Caco-2 (cell line): Measurements from ENCODE around the gene SNX30. TPM values are rescaled to one million over a fixed set of nuclear protein-coding genes. Genes with fewer than 3 reads are reported as not detected.

Experiments
- BruUV-seq: library from RNA; stranded (reverse); fragments of 400-500 nt; replicated peaks from 2 replicates; lab custom pipeline; 2021; lab: Mats Ljungman, UMichigan
- CTCF ChIA-PET: fragments of 300-600 bp; sonication (Branson Sonifier 250); formaldehyde crosslinking; loops from one replicate; lab custom pipeline; 2022; ENCODE audit warnings: antibody characterized with exemption; lab: Charles Lee
- POLR2A ChIA-PET: fragments of 300-600 bp; sonication (Branson Sonifier 250); formaldehyde crosslinking; loops from one replicate; lab custom pipeline; 2022; ENCODE audit warnings: antibody characterized with exemption; lab: Charles Lee
- DNase-seq, 2 experiments: peaks; one replicate each; pipeline versions ENCODE4 v3.0.0 to v3.0.0-alpha.2; 2020 to 2022
- H3K27me3 ChIP-seq: replicated peaks from 2 replicates; pipeline ENCODE4 v1.6.0; 2011; ENCODE audit warnings: low read length; ENCODE audit not compliant: control insufficient read depth, insufficient read depth
- H3K36me3 ChIP-seq: 2 replicates; pipeline ENCODE4 v1.5.1; 2011; ENCODE audit warnings: low read length; ENCODE audit not compliant: control insufficient read depth, insufficient read depth
- H3K4me1 ChIP-seq: fragments of 250-450 bp; sonication (Bioruptor Pico); 2 replicates; pipeline ENCODE4 v1.5.1; 2020; ENCODE audit warnings: mild to moderate bottlenecking
- H3K4me3 ChIP-seq: 2 replicates; pipeline ENCODE4 v1.5.1; 2011; ENCODE audit warnings: low read depth, mild to moderate bottlenecking, control low read depth, low read length
- H3K9me3 ChIP-seq: fragments of 250-450 bp; sonication (Bioruptor Pico); 2 replicates; pipeline ENCODE4 v1.5.1; 2020; ENCODE audit warnings: mild to moderate bottlenecking, moderate library complexity
- H3K27ac Mint-ChIP-seq: one replicate; pipeline ENCODE4 v1.8.0; 2022; ENCODE audit warnings: mixed read lengths; ENCODE audit not compliant: unreplicated experiment
- H3K27me3 Mint-ChIP-seq: one replicate; pipeline ENCODE4 v1.8.0; 2022; ENCODE audit warnings: mixed read lengths; ENCODE audit not compliant: insufficient read depth, unreplicated experiment
- H3K36me3 Mint-ChIP-seq: one replicate; pipeline ENCODE4 v1.8.0; 2022; ENCODE audit warnings: mild to moderate bottlenecking, mixed read lengths; ENCODE audit not compliant: insufficient read depth, unreplicated experiment
- H3K4me1 Mint-ChIP-seq: one replicate; pipeline ENCODE4 v1.8.0; 2022; ENCODE audit warnings: low read depth, mixed read lengths; ENCODE audit not compliant: unreplicated experiment
- H3K4me3 Mint-ChIP-seq: one replicate; pipeline ENCODE4 v1.8.0; 2022; ENCODE audit warnings: mild to moderate bottlenecking, moderate library complexity, mixed read lengths; ENCODE audit not compliant: unreplicated experiment
- H3K9me3 Mint-ChIP-seq: one replicate; pipeline ENCODE4 v1.8.0; 2022; ENCODE audit warnings: mixed read lengths; ENCODE audit not compliant: unreplicated experiment
- intact Hi-C: fragments of 100-400 bp; cut with micrococcal nuclease; formaldehyde crosslinking; loops from one replicate; pipeline ENCODE4 v1.10.0; 2022; ENCODE audit not compliant: unreplicated experiment
- total RNA-seq: library from RNA; stranded (reverse); gene quantifications from 2 replicates; pipeline ENCODE4 v1.2.3, GENCODE V29; 2022
- TF ChIP-seq, protein P1 (sequence below), 2 experiments: fragments of 200-600 bp in 1 of 2; IDR thresholded peaks; 1 replicate in 1 of 2; 2 replicates in 1 of 2; pipeline versions ENCODE4 v1.5.1 to v1.8.0; 2011 to 2022; ENCODE audit warnings: antibody characterized with exemption in 1 of 2, control low read depth in 1 of 2, inconsistent platforms in 1 of 2, low read depth in 1 of 2, low read length in 1 of 2, mild to moderate bottlenecking in 1 of 2, moderate library complexity in 1 of 2; ENCODE audit not compliant: insufficient read depth in 1 of 2, severe bottlenecking in 1 of 2, unreplicated experiment in 1 of 2

SNX30 gene
- total RNA-seq, 1 experiment from 2014 or later = 21.8 TPM

DNA sequence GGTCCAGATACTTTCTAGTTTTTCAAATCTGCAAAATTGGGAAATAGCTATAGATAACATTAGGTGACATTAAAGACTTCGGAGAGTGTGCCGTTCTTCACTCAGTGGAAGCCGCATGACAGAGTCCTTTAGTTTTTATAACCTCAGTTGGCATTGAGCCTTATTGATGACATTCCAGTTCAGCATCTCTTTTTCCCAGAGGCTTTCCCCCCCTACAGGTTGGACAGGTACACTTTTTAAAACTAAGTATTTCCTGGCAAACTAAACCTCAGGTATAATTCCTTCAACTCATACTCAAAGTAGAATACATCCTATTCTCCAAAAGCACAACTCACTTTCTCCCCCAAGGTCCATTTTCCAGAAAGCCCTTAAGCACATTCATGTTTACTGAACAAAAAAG lies 81.4 kb downstream of the SNX30 start:
- Histone ChIP-seq H3K27me3 (no peaks in the 10 kb centered on the region), H3K4me1 (peaks cover 23% of the 10 kb centered on the region), H3K4me3 (no peak overlapping the region), H3K9me3 (no peaks in the 10 kb centered on the region), H3K36me3 (no peaks in the 10 kb centered on the region; the same call in 1 of the 2 replicates)
- Mint-ChIP-seq H3K4me1 (peaks cover 15% of the 10 kb centered on the region), H3K36me3 (peaks cover 23% of the 10 kb centered on the region), H3K9me3 (no peaks in the 10 kb centered on the region), H3K4me3 (no peak overlapping the region), H3K27ac (no peak overlapping the region), H3K27me3 (no peaks in the 10 kb centered on the region)
- CTCF ChIA-PET = no interaction called here
- POLR2A ChIA-PET = no interaction called here
- no peak for DNase-seq
- BruUV-seq = no TSS peak
- intact Hi-C loops = no loop called here
- TF ChIP-seq, protein P1, sequence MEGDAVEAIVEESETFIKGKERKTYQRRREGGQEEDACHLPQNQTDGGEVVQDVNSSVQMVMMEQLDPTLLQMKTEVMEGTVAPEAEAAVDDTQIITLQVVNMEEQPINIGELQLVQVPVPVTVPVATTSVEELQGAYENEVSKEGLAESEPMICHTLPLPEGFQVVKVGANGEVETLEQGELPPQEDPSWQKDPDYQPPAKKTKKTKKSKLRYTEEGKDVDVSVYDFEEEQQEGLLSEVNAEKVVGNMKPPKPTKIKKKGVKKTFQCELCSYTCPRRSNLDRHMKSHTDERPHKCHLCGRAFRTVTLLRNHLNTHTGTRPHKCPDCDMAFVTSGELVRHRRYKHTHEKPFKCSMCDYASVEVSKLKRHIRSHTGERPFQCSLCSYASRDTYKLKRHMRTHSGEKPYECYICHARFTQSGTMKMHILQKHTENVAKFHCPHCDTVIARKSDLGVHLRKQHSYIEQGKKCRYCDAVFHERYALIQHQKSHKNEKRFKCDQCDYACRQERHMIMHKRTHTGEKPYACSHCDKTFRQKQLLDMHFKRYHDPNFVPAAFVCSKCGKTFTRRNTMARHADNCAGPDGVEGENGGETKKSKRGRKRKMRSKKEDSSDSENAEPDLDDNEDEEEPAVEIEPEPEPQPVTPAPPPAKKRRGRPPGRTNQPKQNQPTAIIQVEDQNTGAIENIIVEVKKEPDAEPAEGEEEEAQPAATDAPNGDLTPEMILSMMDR (IDR thresholded peaks at IDR 0.05; ENCODE audit: insufficient read depth in 1 of 2, low read depth in 1 of 2, low read length in 1 of 2, severe bottlenecking in 1 of 2, unreplicated experiment in 1 of 2) = no peak

GRCh38 chr9:112833081-112833480 lies 82.5 kb downstream of the SNX30 start:
- no peaks in the 10 kb centered on the region; the same call in 1 of the 2 replicates for H3K36me3 ChIP-seq
- no peaks in the 10 kb centered on the region for H3K9me3 ChIP-seq

GRCh38 chr9:112836394-112836793 lies 85.8 kb downstream of the SNX30 start:
- H3K27ac Mint-ChIP-seq = peak overlapping the region; percentile 84
- Histone ChIP-seq H3K4me3 (no peak overlapping the region), H3K27me3 (no peaks in the 10 kb centered on the region), H3K4me1 (peaks cover 26% of the 10 kb centered on the region), H3K36me3 (no peaks in the 10 kb centered on the region; the same call in 1 of the 2 replicates), H3K9me3 (no peaks in the 10 kb centered on the region)
- H3K9me3 Mint-ChIP-seq = no peaks in the 10 kb centered on the region
- H3K4me1 Mint-ChIP-seq = peaks cover 28% of the 10 kb centered on the region
- intact Hi-C loops = no loop called here
- H3K4me3 Mint-ChIP-seq = peak overlapping the region; percentile 14
- TF ChIP-seq, protein P1 (IDR thresholded peaks at IDR 0.05; ENCODE audit: insufficient read depth in 1 of 2, low read depth in 1 of 2, low read length in 1 of 2, severe bottlenecking in 1 of 2, unreplicated experiment in 1 of 2) = no peak
- peaks cover 60% of the 10 kb centered on the region for H3K36me3 Mint-ChIP-seq
- ChIA-PET POLR2A (no interaction called here), CTCF (interaction anchor here (0.6 to 1.6 kb wide), 2 partner anchors 16 to 67 kb away, joined by 4 to 5 read pairs; no protein-coding TSS in a partner anchor)
- no TSS peak for BruUV-seq
- no peaks in the 10 kb centered on the region for H3K27me3 Mint-ChIP-seq
- DNase-seq = peak; percentile 77 to 84

More at GRCh38 chr9:112833081-112833480, 82.5 kb downstream of the SNX30 start:
- no peak for DNase-seq
- Mint-ChIP-seq H3K4me3 (no peak overlapping the region), H3K27me3 (no peaks in the 10 kb centered on the region), H3K36me3 (peaks cover 34% of the 10 kb centered on the region), H3K27ac (no peak overlapping the region), H3K9me3 (no peaks in the 10 kb centered on the region), H3K4me1 (peaks cover 18% of the 10 kb centered on the region)
- POLR2A ChIA-PET = no interaction called here
- intact Hi-C loops = no loop called here
- CTCF ChIA-PET = no interaction called here
- BruUV-seq = no TSS peak
- TF ChIP-seq, protein P1 (IDR thresholded peaks at IDR 0.05; ENCODE audit: insufficient read depth in 1 of 2, low read depth in 1 of 2, low read length in 1 of 2, severe bottlenecking in 1 of 2, unreplicated experiment in 1 of 2) = no peak
- H3K4me3 ChIP-seq = no peak overlapping the region
- no peaks in the 10 kb centered on the region for H3K27me3 ChIP-seq
- peaks cover 26% of the 10 kb centered on the region for H3K4me1 ChIP-seq
